HepG2 (cell line): ENCODE data around the gene TOP2A. TPM values are rescaled to one million over a fixed set of nuclear protein-coding genes. Genes with fewer than 3 reads are reported as not detected.

Experiments used
- ATAC-seq: fragments of 200-7000 bp; cut with Tn5 transposase; 3 replicates; pipeline ENCODE4 v1.9.1; 2020; ENCODE audit warnings: mild to moderate bottlenecking, moderate library complexity
- BruUV-seq: library from RNA; stranded (reverse); fragments of 400-500 nt; replicated peaks from 2 replicates; lab custom pipeline; 2021; lab: Mats Ljungman, UMichigan
- CTCF ChIA-PET: fragments of 300-600 bp; formaldehyde crosslinking; extraction: SDS; loops from one replicate; lab custom pipeline; 2021; ENCODE audit warnings: low total read pairs, inconsistent platforms, low intra/inter-chr PET ratio; lab: Yijun Ruan, JAX
- POLR2A ChIA-PET: fragments of 350-600 bp; sonication (Branson Sonifier 250); formaldehyde crosslinking; loops from one replicate; lab custom pipeline; 2020; ENCODE audit warnings: antibody characterized with exemption, inconsistent platforms; lab: Yijun Ruan, JAX
- DNase-seq: peaks from one replicate; pipeline ENCODE4 v3.0.0-alpha.2; 2015; ENCODE audit warnings: low spot score
- FAIRE-seq: peaks from 3 replicates; lab custom pipeline; 2011; peaks lifted over from hg19 to GRCh38; lab: Jason Lieb, UNC
- H2AFZ ChIP-seq: one replicate; pipeline ENCODE4 v1.6.1; 2011; ENCODE audit warnings: low read length, inconsistent platforms
- H3K27ac ChIP-seq: fragments of 300-600 bp; 3 replicates; pipeline ENCODE4 v1.8.0; 2011; ENCODE audit warnings: mixed run types, mild to moderate bottlenecking, mixed read lengths, low read length, inconsistent platforms; ENCODE audit not compliant: insufficient read depth; ENCODE audit errors: extremely low read length
- H3K27me3 ChIP-seq, 2 experiments: fragments of 200-600 bp in 1 of 2; 2 replicates in 1 of 2; 3 replicates in 1 of 2; pipeline versions ENCODE4 v1.6.0 to v1.8.0; 2011; ENCODE audit warnings: low read length in 2 of 2, mild to moderate bottlenecking in 2 of 2, moderate library complexity in 2 of 2, inconsistent platforms in 1 of 2; ENCODE audit not compliant: insufficient read depth in 2 of 2, control insufficient read depth in 1 of 2
- H3K36me3 ChIP-seq, 2 experiments: fragments of 200-600 bp in 1 of 2; replicated peaks in 1 of 2; 2 replicates in 1 of 2; 3 replicates in 1 of 2; pipeline versions ENCODE4 v1.5.1 to v1.8.0; 2011; ENCODE audit warnings: low read length in 2 of 2, inconsistent platforms in 1 of 2; ENCODE audit not compliant: insufficient read depth in 2 of 2, control insufficient read depth in 1 of 2
- H3K4me1 ChIP-seq: 2 replicates; pipeline ENCODE4 v1.5.1; 2012; ENCODE audit warnings: low read length, inconsistent platforms; ENCODE audit not compliant: insufficient read depth
- H3K4me2 ChIP-seq: 2 replicates; pipeline ENCODE4 v1.6.0; 2011; ENCODE audit warnings: low read depth, low read length, inconsistent platforms
- H3K4me3 ChIP-seq, 3 experiments: fragments of 200-600 bp in 1 of 3; sonication (generic), shearing (Covaris generic) in 1 of 3; replicated peaks in 1 of 3; 2 replicates each; pipeline ENCODE4 v1.5.1; 2011 to 2016; ENCODE audit warnings: low read length in 3 of 3, inconsistent platforms in 2 of 3, low read depth in 2 of 3, mild to moderate bottlenecking in 2 of 3, control low read depth in 1 of 3, mixed read lengths in 1 of 3; ENCODE audit not compliant: insufficient read depth in 1 of 3
- H3K79me2 ChIP-seq: one replicate; pipeline ENCODE4 v1.6.1; 2011; ENCODE audit warnings: low read length, inconsistent platforms; ENCODE audit not compliant: insufficient read depth
- H3K9ac ChIP-seq: 2 replicates; pipeline ENCODE4 v1.6.0; 2011; ENCODE audit warnings: mild to moderate bottlenecking, low read depth, low read length, inconsistent platforms; ENCODE audit not compliant: insufficient read depth
- H3K9me3 ChIP-seq: 2 replicates; pipeline ENCODE4 v1.5.1; 2012; ENCODE audit warnings: mild to moderate bottlenecking, low read length
- H4K20me1 ChIP-seq: 2 replicates; pipeline ENCODE4 v1.6.0; 2011; ENCODE audit warnings: inconsistent platforms, mild to moderate bottlenecking, low read length, moderate library complexity; ENCODE audit not compliant: insufficient read depth
- CBFB ChIP-seq: sonication (generic); formaldehyde crosslinking; IDR thresholded peaks from 2 replicates; pipeline ENCODE4 v1.4.0; 2020; ENCODE audit warnings: missing genetic modification reagents
- CEBPB ChIP-seq: IDR thresholded peaks from 2 replicates; pipeline ENCODE4 v1.6.1; 2011; ENCODE audit warnings: low read depth, low read length, improper control_type of control experiment, borderline replicate concordance
- E2F5 ChIP-seq: sonication (generic); formaldehyde crosslinking; conservative IDR thresholded peaks from 2 replicates; pipeline ENCODE4 v1.4.0; 2020; ENCODE audit warnings: missing genetic modification reagents
- HIVEP1 ChIP-seq: sonication (generic); formaldehyde crosslinking; IDR thresholded peaks from 2 replicates; pipeline ENCODE4 v1.4.0; 2020; ENCODE audit warnings: mild to moderate bottlenecking, missing genetic modification reagents
- KLF9 ChIP-seq: IDR thresholded peaks from 2 replicates; pipeline ENCODE4 v1.6.1; 2016; ENCODE audit warnings: low read depth
- MXI1 ChIP-seq: IDR thresholded peaks from 3 replicates; pipeline ENCODE4 v1.6.1; 2012; ENCODE audit warnings: low read depth, low read length, inconsistent platforms, borderline replicate concordance
- RFX3 ChIP-seq: IDR thresholded peaks from 2 replicates; pipeline ENCODE4 v1.6.1; 2016; ENCODE audit warnings: missing biosample characterization, missing genetic modification reagents
- SKIL ChIP-seq: sonication (generic); formaldehyde crosslinking; IDR thresholded peaks from 2 replicates; pipeline ENCODE4 v1.8.0; 2022; ENCODE audit warnings: missing genetic modification reagents, mild to moderate bottlenecking, moderate library complexity, borderline replicate concordance
- SP5 ChIP-seq: IDR thresholded peaks from 2 replicates; pipeline ENCODE4 v1.6.1; 2016; ENCODE audit warnings: low read depth, borderline replicate concordance
- TOE1 ChIP-seq: sonication (generic); formaldehyde crosslinking; IDR thresholded peaks from 2 replicates; pipeline ENCODE4 v1.4.0; 2020; ENCODE audit warnings: mild to moderate bottlenecking, missing genetic modification reagents
- ZFP82 ChIP-seq: sonication (generic); formaldehyde crosslinking; IDR thresholded peaks from 2 replicates; pipeline ENCODE4 v1.5.1; 2020; ENCODE audit warnings: mild to moderate bottlenecking, missing genetic modification reagents, borderline replicate concordance
- ZKSCAN1 ChIP-seq: fragments of 150-350 bp; IDR thresholded peaks from 2 replicates; pipeline ENCODE4 v1.6.1; 2014; ENCODE audit warnings: low read length
- ZNF451 ChIP-seq: sonication (generic); formaldehyde crosslinking; IDR thresholded peaks from 2 replicates; pipeline ENCODE4 v1.5.0; 2020; ENCODE audit warnings: mild to moderate bottlenecking, missing genetic modification reagents
- ZNF572 ChIP-seq: sonication (generic); formaldehyde crosslinking; IDR thresholded peaks from 2 replicates; pipeline ENCODE4 v1.5.1; 2020; ENCODE audit warnings: mild to moderate bottlenecking, missing genetic modification reagents
- WGBS: methylation state at CpG from one replicate; pipeline ENCODE4 v1.1.6; 2017; ENCODE audit warnings: low lambda C conversion rate; 5-methylcytosine and 5-hydroxymethylcytosine counted together
- in situ Hi-C: cut with HindIII; loops from 2 replicates; pipeline ENCODE4 v1.10.0; 2017; ENCODE audit warnings: low pct_unique_long_range_greater_than_20kb; ENCODE audit not compliant: extremely low pct_ligation_motif_present
- intact Hi-C: fragments of 100-400 bp; cut with micrococcal nuclease; formaldehyde crosslinking; loops from one replicate; pipeline ENCODE4 v1.10.0; 2022; ENCODE audit not compliant: unreplicated experiment
- polyA plus RNA-seq, 8 experiments: library from polyadenylated mRNA; depleted of rRNA in 3 of 8; stranded (reverse) in 7 of 8; unstranded in 1 of 8; fragments of >200 nt; fragmentation: Illumina TruSeq in 4 of 8; extraction: Trizol in 4 of 8; gene quantifications; 2 replicates each; pipeline versions ENCODE4 v1.2.1 to v1.2.3, GENCODE V29; 2011 to 2016; ENCODE audit warnings: low read depth in 4 of 8, missing spikeins in 1 of 8, mixed read lengths in 1 of 8; ENCODE audit not compliant: insufficient read depth in 1 of 8
- total RNA-seq, 5 experiments: library from RNA; depleted of rRNA; stranded (reverse); fragments of >200 nt; fragmentation: Illumina TruSeq; extraction: Trizol; gene quantifications; 2 replicates each; pipeline ENCODE4 v1.2.3, GENCODE V29; 2016; ENCODE audit warnings: low read depth in 1 of 5
- TF ChIP-seq, protein P1 (sequence below): sonication (generic); formaldehyde crosslinking; IDR thresholded peaks from 2 replicates; pipeline ENCODE4 v1.4.0; 2020; ENCODE audit warnings: mild to moderate bottlenecking, low read depth, missing genetic modification reagents

TOP2A gene
- total and polyA plus RNA-seq, 2 of the 13 experiments (the other 11 are each of a cell fraction or from before 2014, with no cell fraction given): 108 to 327 TPM

- H3K4me3 ChIP-seq: peak overlapping the region; percentile 79 to 88 (median 84)
- CTCF ChIA-PET: no interaction called here
- H3K9me3 ChIP-seq: no peaks in the 10 kb centered on the region
- no peak for ATAC-seq
- FAIRE-seq: no peak
- H3K36me3 ChIP-seq: peaks cover 2 to 6% of the 10 kb centered on the region in 2 experiments; a peak in 3 of 5 replicates
- POLR2A ChIA-PET: interaction anchor here (0.8 to 6.6 kb wide), 12 partner anchors 9 to 1345 kb away, joined by 3 to 48 read pairs (median 6); partner anchors contain the start of genes EIF1 and RARA
- H3K79me2 ChIP-seq: peaks cover 35% of the 10 kb centered on the region
- H3K27me3 ChIP-seq: no peaks in the 10 kb centered on the region
- intact Hi-C loops: loop anchor here (2.0 kb wide), 1 partner anchor 27 kb away; no protein-coding TSS in a partner anchor
- H3K4me2 ChIP-seq: peak overlapping the region; percentile 94
- TSS peak; percentile 46 for BruUV-seq
- no peak overlapping the region for H3K27ac ChIP-seq
- no peak overlapping the region for H2AFZ ChIP-seq
- in situ Hi-C loops: no loop called here
- peaks cover 68% of the 10 kb centered on the region for H3K4me1 ChIP-seq
- no peak for DNase-seq
- H3K9ac ChIP-seq: peak overlapping the region; percentile 76
- 40% methylated on average over 11 of the region's 15 CpGs for WGBS
- peaks cover 16% of the 10 kb centered on the region for H4K20me1 ChIP-seq
- TF ChIP-seq ZFP82 (no peak), HIVEP1 (peak; percentile 42; the same call in 1 of the 2 replicates), CEBPB (peak; percentile 33; the same call in 1 of the 2 replicates), SKIL (CRISPR knock-in tag) (0 out of 2 replicates have a peak, but pooled peaks have one; percentile 10), MXI1 (no peak), CBFB (CRISPR knock-in tag) (no peak), SP5 (no peak), RFX3 (no peak), ZNF572 (CRISPR knock-in tag) (0 out of 2 replicates have a peak, but pooled peaks have one; percentile 27), ZNF451 (CRISPR knock-in tag) (0 out of 2 replicates have a peak, but pooled peaks have one; percentile 44), KLF9 (CRISPR knock-in tag) (no peak), E2F5 (CRISPR knock-in tag) (no peak), TOE1 (CRISPR knock-in tag) (no peak), ZKSCAN1 (no peak)
- TF ChIP-seq, protein P1, sequence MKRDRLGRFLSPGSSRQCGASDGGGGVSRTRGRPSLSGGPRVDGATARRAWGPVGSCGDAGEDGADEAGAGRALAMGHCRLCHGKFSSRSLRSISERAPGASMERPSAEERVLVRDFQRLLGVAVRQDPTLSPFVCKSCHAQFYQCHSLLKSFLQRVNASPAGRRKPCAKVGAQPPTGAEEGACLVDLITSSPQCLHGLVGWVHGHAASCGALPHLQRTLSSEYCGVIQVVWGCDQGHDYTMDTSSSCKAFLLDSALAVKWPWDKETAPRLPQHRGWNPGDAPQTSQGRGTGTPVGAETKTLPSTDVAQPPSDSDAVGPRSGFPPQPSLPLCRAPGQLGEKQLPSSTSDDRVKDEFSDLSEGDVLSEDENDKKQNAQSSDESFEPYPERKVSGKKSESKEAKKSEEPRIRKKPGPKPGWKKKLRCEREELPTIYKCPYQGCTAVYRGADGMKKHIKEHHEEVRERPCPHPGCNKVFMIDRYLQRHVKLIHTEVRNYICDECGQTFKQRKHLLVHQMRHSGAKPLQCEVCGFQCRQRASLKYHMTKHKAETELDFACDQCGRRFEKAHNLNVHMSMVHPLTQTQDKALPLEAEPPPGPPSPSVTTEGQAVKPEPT (CRISPR knock-in tag): 0 out of 2 replicates have a peak, but pooled peaks have one; percentile 24
Measured at GRCh38 chr17:40343219-40344119, 74.2 kb downstream of the TOP2A start.
